ENCODE measurements around the gene EFEMP2.

EFEMP2 gene

GRCh38 chr11:65872586-65873317 lies at the start of gene EFEMP2:
Gene EFEMP2, minus strand, starts transcription at chr11:65872800. Its CDS starts 446 bp downstream, at chr11:65872354.
- in situ Hi-C loops (cut with HindIII; ENCODE audit: low sequenced_read_pairs): no loop called here
- no peak for TF ChIP-seq CTCF (IDR thresholded peaks at IDR 0.05; ENCODE audit: low read depth, low read length)

GRCh38 chr11:65921876-65922275 lies 49.3 kb upstream of the EFEMP2 start:
- no peak for DNase-seq (ENCODE audit: low read depth, low spot score)
- no peak for TF ChIP-seq CTCF (IDR thresholded peaks at IDR 0.05; ENCODE audit: low read depth, low read length)
- no peak overlapping the region for H3K4me3 ChIP-seq (ENCODE audit: low read depth, low read length)
- in situ Hi-C loops (cut with HindIII; ENCODE audit: low sequenced_read_pairs): no loop called here

More at GRCh38 chr11:65872586-65873317, at the start of gene EFEMP2:
- peak within 1 kb of the TSS; percentile 65 for H3K4me3 ChIP-seq (ENCODE audit: low read depth, low read length)
- DNase-seq (ENCODE audit: low read depth, low spot score): peak; percentile 49

GRCh38 chr11:65921033-65921555 lies 48.5 kb upstream of the EFEMP2 start:
- no peak for TF ChIP-seq CTCF (IDR thresholded peaks at IDR 0.05; ENCODE audit: low read depth, low read length)
- no peak overlapping the region for H3K4me3 ChIP-seq (ENCODE audit: low read depth, low read length)
- no peak for DNase-seq (ENCODE audit: low read depth, low spot score)
- in situ Hi-C loops (cut with HindIII; ENCODE audit: low sequenced_read_pairs): no loop called here

GRCh38 chr11:65920372-65920802 lies 47.8 kb upstream of the EFEMP2 start:
- no peak for DNase-seq (ENCODE audit: low read depth, low spot score)
- peak overlapping the region; percentile 78 for H3K4me3 ChIP-seq (ENCODE audit: low read depth, low read length)
- no peak for TF ChIP-seq CTCF (IDR thresholded peaks at IDR 0.05; ENCODE audit: low read depth, low read length)
- in situ Hi-C loops (cut with HindIII; ENCODE audit: low sequenced_read_pairs): no loop called here

GRCh38 chr11:65919573-65920371 lies 47.2 kb upstream of the EFEMP2 start:
- DNase-seq (ENCODE audit: low read depth, low spot score): no peak
- no peak for TF ChIP-seq CTCF (IDR thresholded peaks at IDR 0.05; ENCODE audit: low read depth, low read length)
- H3K4me3 ChIP-seq (ENCODE audit: low read depth, low read length): peak overlapping the region; percentile 78
- in situ Hi-C loops (cut with HindIII; ENCODE audit: low sequenced_read_pairs): no loop called here

GRCh38 chr11:65919141-65919572 lies 46.6 kb upstream of the EFEMP2 start, which contains the start of gene DRAP1:
Gene DRAP1, plus strand, starts transcription at chr11:65919426. Its CDS starts 76 bp downstream, at chr11:65919502.
- no peak for TF ChIP-seq CTCF (IDR thresholded peaks at IDR 0.05; ENCODE audit: low read depth, low read length)
- peak; percentile 99 for DNase-seq (ENCODE audit: low read depth, low spot score)
- peak within 1 kb of the TSS; percentile 93 for H3K4me3 ChIP-seq (ENCODE audit: low read depth, low read length)
- in situ Hi-C loops (cut with HindIII; ENCODE audit: low sequenced_read_pairs): no loop called here
